HG03457 (cell line): Measurements from ENCODE around the gene ASCC1.

Experiments
- ATAC-seq: cut with Tn5 transposase; IDR thresholded peaks from one replicate; pipeline ENCODE4 v1.9.1; 2021; ENCODE audit warnings: moderate number of reproducible peaks; ENCODE audit not compliant: unreplicated experiment

ASCC1 gene

DNA sequence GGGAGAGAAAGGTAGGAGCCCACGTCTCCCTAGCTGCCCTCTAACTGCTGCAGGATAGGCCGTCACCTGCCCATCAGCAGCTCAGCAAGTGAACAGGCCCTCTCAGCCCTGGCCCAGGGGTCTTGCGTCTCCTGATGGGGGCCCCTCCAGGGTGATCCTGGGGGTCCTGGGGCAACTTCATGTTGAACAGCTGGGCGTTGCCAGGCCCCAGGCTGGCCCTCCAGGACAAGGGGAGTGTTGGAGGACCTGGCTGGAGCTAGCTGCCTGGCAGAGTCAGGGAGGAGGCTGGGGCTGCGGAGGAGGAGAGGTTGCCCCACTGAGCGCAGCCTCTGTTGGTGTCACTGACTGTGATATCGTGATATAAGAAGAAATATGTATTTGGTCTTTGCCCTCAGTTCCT, 162.4 kb downstream of the ASCC1 start:
- ATAC-seq, result no peak

DNA sequence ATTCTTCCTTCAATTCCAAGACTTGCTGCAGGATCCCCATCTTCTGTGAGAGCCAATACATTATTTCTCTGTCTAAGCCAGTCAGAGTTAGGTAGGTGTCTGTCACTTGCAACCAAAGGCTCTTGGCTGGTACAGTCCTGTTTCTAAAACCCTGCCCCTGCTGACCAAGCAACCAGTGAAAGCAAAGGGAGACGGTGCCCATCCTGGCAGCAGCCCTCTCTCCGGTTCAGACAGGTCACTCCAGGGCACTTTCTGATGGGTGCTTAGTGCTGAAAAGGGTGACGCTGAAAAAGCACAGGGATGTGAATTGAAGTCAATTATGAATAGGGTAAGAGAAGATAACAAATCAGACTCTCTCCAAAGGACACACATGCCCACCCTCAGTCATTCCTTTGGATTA, 165.2 kb downstream of the ASCC1 start:
- ATAC-seq, result no peak

DNA sequence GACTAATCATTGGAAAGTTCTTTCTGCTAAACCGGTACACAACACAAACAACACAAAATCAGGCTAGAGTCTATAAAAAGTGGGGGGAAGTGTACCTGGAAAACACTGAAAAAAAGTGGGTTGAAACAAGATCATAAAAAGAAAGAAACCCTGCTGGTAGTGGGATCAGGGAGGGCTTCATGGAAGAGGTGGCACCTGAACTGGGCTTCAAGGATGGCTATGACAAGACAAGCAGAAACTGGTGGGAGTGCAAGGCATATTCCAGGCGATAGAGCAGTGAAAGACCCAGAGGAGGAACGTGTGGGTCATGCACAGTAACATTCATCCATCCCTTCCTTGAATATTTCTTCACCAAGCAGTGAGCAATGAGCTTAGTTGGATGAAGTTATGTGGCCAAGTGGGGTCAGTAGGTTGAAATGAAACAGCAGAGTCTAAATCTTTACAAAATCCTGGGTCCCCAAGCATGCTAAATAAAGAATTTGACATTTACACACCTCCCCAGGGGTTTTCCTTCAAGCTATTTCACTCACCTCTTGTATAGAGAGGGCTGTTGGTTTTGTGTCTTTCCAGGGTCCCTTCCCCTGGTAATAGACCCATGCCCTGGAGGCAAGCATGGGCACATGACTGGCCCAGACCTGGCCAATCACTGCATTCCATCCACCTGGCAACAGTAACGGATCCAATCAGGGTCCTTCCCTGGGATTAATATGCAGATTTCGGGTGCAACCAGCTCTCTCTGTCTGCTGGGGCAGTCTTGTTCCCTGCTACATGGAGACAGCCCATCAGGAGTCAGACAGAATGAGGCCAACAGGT, 165.9 kb downstream of the ASCC1 start:
- no peak for ATAC-seq

DNA sequence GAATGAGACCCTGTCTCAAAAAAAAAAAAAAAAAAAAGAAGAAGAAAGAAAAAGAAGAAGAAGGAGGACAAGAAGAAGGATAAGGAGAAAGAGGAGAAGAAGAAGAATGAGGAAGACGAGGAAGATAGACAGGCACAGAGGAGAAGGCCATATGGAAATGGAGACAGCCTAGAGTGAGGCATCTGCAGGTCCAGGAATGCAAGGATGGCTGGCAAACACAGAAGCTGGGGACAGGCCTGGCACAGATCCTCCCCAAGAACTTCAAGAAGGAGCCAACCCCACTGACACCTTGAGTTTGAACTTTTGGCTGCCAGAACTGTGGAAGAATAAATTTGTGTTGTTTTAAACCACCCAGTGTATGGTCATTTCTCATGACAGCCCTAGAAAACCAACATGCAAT, 166.6 kb downstream of the ASCC1 start:
- no peak for ATAC-seq

DNA sequence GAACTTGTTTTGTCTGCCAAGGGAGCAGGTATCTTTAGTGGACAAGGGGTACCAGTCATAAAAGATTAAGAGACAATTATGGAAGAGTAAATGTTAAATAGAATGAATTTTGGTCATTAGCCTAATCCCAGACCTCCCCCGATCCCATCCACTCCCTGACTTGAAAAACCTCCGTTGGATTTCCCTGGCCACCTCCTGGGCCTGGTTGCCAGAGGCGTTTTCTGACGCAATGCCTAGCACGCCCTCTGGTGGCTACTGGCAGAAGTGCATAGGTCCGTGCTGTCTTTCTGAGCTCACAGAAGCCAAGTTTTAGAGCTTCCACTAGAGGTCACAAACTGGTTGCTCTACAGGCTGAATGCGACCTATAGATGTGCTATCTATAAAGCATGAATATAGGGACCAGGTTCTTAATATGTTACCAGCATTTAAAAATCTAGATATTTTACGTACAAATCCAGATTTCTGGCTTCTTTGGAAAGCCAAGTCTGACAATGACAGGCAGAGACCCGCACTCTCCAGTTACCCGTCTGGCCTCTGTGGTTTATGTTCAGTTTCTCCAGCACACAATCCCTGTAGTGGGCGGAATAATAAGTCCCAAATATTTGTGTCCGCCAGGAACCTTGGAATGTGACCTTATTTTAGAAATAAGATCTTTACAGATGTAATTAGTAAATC, 167.5 kb downstream of the ASCC1 start:
- no peak for ATAC-seq
